GM19043 (cell line): ENCODE data around the gene SOBP.
A peak's percentile ranks its signal among the peaks of the same experiment; 100 is the strongest.
"Not testable (repeated sequence)": the region's sequence is repeated elsewhere in the genome, so short reads cannot be mapped to it uniquely, and the experiment has no call there.

Source experiments
- ATAC-seq: cut with Tn5 transposase; IDR thresholded peaks from one replicate; pipeline ENCODE4 v1.9.1; 2021; ENCODE audit warnings: low read depth; ENCODE audit not compliant: unreplicated experiment

SOBP gene, protein sequence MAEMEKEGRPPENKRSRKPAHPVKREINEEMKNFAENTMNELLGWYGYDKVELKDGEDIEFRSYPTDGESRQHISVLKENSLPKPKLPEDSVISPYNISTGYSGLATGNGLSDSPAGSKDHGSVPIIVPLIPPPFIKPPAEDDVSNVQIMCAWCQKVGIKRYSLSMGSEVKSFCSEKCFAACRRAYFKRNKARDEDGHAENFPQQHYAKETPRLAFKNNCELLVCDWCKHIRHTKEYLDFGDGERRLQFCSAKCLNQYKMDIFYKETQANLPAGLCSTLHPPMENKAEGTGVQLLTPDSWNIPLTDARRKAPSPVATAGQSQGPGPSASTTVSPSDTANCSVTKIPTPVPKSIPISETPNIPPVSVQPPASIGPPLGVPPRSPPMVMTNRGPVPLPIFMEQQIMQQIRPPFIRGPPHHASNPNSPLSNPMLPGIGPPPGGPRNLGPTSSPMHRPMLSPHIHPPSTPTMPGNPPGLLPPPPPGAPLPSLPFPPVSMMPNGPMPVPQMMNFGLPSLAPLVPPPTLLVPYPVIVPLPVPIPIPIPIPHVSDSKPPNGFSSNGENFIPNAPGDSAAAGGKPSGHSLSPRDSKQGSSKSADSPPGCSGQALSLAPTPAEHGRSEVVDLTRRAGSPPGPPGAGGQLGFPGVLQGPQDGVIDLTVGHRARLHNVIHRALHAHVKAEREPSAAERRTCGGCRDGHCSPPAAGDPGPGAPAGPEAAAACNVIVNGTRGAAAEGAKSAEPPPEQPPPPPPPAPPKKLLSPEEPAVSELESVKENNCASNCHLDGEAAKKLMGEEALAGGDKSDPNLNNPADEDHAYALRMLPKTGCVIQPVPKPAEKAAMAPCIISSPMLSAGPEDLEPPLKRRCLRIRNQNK

DNA sequence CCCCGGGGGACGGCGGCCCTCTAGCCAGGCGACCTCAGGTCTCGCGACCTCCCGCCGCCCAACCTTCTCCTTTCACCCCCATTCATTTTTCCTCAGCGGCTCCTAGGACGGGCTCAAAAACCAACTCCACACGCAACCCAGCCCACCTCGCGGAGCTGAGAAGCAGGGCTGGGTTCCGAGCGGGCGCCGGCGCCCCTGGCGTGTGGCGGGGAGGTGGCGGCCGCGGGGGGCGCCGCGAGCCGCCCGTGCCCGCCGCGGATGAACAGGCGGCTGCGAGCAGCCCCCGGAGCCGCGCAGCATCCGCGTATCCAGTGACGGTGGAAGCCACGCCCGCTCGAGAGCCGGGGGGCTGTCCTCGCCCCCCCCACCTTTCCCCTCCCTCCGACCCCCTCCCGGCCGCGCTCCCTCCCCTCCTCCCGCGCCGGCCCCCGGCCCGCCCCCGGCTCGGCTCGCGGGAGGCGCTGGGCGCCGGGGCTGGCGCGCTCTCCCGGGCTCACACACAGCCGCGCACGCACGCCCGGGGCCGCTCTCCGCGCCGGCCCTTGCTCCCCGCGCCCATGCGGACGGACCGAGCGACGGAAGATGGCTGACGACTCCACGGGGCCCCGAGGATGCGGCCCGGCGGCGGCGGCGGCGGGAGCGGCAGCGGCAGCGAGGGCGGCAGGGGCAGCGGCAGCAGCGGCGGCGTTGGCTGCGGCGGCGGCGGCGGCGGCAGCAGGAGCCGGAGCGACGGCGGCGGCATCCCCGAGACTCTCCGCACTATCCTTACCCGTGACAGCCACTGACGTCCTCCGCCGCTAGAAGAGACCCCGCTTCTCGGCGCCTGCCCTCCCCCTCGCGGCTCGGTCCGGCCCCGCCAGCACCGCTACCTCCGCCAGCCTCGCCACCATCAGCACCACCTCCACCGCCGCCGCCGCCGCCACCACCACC is at the start of gene SOBP:
Gene SOBP (plus strand): TSS at position 482 of the 930 bp plus-strand sequence. CDS start 500 bp downstream, outside the sequence.
- no peak for ATAC-seq

DNA sequence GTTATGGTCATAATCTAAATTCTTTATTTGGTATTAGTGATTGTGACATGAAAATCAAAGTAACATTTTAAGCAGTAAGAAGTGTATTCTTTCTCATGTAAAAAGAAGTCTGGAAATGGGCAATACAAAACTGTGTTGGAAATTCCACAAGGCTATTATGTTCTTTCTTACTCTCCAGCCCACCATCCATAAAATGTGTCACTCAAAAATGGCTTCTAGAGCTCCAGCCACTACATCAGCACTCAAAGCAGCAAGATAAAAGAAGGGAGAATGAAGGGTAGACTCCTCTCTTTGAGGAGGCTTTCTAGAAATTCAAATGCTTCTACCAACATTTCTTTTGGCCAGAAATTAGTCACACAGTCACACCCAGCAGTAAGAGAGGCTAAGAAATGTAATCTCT is 49.0 kb upstream of the SOBP start:
- no peak for ATAC-seq

DNA sequence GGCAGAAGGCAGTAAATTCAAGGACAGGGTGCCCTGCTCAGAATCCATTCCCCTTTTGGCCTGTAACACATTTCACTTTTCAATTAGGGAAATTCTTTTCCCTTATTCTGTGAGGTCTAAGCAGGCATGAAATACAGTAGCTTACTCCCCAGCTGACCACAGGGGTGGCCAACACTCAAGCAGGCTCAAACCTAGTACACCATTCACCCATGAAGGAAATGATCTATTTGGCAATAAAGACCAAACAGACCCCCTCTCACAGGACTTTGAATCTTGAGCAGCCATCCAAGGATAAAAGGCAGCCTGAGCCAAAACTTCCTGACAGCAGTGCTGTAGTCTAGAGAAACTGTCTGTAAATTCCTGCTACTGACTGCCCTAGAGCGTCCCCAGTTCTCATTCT is 48.2 kb upstream of the SOBP start:
- no peak for ATAC-seq

DNA sequence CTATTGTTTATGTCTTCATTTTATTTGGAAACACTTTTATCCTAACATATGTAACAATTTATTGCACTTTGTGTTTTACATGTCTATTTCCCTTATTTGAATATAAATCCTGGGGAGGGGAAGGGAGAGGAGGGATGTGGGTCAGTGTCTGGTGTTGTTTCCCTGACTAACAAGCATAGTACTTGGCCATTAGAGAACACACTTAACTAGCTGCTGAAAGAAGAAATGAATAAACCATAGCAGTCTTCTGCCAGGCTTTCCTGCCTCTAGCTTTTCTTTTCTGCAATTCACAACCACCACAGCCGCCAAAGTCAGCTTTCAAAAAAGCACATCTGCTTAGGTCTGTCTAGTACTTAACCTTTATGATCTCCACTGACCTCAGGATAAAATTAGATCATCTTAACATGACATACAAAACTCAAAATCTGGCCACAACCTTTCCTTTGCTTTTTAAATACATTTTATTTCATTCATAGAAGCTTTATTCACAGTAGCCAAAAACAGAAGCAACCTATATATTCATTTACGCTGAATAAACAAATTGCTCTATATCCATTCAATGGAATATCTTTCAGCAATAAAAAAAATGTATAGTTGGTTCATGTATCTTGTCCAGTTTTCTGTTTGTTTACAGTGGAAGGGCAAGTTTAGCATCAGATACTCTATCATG is 46.8 kb upstream of the SOBP start:
- no peak for ATAC-seq

DNA sequence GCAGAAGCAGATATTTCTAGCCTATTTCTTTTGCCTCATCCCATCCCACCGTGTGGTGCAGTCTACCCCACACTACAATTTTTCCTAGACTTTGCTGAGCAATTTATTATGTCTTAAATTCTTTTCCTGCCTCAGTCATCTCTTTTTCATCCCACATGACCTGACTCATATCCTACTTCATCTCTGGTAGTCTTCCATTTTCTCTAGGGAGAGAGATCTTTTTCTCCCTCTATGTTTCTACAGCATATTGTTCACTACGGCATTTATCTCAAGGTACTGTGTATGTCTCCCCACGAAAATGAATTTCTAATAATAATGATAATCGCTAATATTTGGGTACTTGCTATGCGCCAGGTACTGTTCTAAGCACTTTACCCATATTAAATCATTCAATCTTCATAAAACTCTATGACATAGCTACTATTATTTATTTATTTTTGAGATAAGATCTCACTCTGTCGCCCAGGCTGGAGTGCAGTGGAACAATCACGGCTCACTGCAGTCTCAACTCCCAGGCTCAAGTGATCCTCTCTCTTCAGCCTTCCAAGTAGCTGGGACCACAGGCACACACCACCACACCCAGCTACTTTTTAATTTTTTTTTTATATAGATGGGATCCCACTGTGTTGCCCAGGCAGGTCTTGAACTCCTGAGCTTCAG is 46.2 kb upstream of the SOBP start:
- ATAC-seq, result no peak

DNA sequence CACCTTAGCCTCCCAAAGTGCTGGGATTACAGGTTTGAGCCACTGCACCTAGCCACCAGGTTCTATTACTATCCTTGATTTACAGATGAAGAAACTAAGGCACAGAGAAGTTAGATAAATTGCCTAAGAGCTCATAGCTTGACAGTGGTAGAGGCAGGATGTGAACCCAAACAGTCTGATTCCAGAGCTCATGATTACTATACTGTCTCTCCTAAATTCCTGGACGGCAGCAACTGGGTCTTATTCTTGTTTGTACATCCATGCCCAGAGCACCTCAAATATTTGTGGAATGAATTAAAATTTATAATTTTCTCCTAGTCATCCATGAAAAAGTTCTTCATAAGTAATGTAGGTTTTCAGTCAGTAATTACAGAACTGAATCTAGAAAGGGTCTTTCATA is 45.6 kb upstream of the SOBP start:
- no peak for ATAC-seq

DNA sequence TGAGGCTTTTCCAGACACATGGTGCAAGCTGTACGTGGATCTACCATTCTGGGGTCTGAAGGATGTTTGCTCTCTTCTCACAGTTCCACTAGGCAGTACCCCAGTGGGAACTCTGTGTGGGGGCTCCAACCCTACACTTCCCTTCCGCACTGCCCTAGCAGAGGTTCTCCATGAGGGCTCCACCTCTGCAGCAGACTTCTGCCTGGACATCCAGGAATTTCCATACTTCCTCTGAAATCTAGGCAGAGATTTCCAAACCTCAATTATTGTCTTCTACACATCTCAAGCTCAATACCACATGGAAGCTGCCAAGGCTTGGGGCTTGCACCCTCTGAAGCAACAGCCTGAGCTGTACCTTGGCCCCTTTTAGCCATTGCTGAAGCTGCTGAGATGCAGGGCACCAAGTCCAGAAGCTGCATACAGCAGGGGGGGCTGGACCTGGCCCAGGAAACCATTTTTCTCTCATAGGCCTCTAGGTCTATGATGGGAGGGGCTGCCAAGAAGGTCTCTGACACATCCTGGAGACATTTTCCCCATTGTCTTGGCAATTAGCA is 42.2 kb upstream of the SOBP start:
- ATAC-seq, result no peak

DNA sequence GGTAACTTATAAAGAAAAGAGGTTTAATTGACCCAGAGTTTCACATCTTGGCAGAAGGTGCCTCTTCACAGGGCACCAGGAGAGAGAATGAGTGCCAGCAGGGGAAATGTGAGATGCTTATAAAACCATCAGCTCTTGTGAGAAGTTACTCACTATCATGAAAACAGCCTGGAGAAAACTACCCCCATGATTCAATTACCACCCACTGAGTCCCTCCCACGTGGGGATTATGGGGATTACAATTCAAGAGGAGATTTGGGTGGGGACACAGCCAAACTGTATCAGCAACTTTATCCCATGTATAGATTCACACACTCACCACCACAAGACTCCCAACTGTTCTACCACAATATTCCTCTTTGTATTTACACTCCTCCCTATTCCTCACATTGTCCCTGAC is 41.1 kb upstream of the SOBP start:
- ATAC-seq, result no peak

DNA sequence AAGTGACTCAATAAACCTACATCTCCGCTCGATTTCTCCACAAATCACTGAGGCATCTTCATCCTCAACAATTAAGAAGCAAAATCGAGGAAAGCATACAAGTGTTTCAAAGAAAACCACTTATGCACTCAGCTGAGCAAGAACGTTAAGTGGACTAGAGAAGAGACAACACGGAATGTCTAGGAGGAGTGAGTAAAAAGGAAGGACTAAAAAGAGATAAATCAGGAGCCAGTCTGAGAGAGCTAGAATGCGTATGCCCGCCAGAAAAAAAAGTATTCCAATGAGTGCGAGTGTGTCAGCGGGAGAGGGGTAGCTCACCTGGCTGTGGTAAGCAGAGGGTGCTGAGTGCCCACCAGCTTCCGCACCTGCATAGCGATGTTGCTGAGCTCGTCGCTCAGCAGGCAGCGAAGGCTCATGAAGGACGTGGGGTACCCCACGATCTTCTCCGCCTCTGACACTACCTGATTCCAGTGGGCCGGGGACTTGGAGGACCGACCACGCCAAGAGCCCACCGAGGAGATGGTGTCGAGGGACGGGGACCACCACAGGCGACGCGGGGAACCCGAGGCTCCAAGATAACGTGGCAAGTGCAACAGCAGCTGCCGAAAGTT is 31.1 kb upstream of the SOBP start:
- peak; percentile 28 for ATAC-seq

DNA sequence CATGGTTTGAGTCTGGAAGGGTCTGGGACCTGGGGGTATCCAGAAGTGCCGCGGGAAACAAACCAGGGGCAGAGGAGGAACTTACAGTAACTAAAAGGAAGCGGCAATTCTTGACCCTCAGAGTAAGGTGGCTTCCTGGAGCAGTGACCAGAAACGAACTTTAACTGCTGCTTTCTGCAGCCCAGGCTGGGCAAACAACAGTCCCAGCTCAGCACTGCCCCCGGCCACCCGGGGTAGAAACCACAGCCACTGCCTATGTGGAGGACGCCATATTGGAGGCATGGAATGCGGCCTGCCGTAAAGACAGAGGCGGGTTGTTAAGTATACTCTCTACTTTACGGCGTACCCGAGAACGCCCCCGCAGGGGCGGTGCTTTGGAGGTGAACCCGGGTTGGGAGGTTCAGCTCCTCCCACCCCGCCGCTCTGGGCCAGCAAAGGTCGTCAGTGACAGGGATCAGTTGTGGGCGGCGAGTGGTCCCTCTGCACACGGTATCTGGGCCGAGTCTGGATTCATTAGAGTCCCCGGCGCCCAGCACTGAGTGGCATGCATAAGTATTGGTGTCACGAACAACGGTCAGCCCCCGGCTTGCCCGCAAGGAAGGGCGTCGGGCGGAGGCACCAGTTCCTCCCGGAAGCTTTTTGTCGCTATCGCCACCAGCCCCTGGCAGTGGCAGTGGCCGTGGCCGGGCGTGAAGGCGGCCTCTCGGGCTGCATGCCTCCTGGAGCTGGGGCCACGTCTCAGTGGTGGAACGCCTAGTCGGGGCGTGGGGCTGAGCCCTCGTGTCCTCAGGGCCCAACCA is 30.4 kb upstream of the SOBP start, which contains the start of gene PDSS2:
Gene PDSS2 (minus strand): TSS at position 282 of the 800 bp plus-strand sequence. CDS start 279 bp downstream, at position 3.
- ATAC-seq, result peak; percentile 88

DNA sequence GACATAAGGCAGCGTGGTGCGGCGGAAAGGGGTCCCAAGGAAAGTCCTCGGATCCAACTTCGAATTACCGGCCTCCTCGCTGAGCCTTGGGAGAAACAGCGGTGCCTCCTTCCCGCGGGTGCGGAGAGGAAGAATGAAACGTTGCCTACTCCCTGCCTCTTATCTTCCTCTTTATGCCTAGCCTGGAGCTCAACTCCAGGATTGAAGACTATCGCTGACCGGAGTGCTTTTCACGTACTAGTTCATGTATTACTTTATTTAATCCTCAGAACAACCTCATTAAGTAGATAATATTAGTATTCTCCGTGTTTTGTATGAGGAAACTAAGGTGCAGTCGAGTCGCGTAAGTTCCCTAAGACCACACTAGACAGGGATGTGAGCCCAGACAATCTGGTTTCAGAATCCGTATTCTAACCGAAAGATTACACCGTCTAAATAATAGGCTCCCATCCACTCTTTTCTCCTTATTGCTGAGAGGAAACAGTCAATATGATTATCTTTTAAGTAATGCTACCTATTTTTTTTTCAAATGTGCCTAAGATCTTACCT is 29.8 kb upstream of the SOBP start:
- no peak for ATAC-seq

DNA sequence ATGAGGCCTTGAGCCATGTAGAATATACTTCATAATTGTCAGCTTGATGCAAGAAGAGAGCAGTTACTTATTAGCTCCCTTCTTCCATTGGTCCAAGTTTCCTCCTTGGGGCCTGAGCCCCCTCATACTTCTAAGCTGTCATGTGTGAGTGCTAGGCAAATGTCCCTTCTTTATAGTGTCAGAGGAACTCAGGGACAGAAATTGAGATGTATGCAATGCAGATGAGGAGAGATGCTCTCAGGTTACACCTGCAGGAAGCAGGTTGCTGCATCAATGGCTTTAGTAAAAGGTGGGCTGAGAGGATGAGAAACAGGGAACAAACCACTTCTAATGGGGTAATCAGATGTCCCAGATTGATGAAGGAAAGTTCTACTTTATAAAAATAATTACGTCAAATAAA is 23.9 kb upstream of the SOBP start:
- ATAC-seq, result no peak

DNA sequence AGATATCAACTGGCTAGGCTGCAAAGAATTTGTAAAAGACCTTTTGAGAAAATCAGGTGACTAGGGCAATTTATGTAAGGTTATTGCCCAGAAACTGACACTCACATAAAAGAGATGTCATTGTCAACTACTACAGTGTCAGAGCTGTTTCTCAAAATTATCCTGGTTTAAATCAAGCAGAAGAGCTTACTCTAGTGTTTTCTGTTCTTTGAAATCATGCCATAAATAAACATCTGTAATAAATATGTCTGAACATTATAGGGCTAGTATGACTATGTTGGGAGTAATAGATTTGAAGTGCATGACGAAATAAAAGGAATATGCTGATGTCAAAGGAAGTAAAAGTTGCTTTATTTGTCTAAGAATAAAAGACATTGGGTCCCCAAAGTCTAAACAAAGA is 19.6 kb upstream of the SOBP start:
- ATAC-seq, result no peak

DNA sequence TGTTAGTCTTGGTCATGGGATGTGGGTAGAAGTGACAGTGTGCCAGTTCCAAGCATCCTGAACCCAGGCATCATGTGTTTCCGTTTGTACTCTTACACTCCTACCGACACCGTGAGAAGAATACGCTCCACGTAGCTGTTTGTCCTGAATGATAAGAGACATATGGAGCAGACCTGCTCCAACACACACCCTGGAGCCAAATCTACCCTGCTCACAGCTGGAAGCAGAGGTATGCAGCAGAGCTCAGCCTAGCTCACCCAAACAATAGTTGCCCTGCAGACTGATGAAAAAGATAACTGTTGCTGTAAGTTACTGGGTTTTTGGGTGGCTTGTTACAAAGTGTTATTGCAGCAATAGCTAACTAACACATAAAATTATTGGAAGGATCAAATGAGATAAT is 16.3 kb upstream of the SOBP start:
- no peak for ATAC-seq

DNA sequence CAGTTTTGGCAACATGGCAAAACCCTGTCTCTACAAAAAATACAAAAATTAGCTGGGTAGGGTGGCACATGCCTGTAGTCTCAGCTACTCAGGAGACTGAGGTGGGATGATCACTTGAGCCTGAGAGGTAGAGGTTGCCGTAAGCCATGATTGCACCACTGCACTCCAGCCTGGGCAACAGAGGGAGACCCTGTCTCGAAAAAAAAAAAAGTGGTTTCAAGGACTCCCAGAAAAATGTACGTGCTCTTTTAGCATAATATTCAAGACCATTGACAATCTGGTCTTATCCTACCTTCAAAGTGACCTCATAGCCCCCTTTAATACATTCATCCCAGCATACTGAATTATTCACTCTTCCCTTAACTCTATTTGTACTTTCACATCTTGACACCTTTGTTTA is 14.6 kb upstream of the SOBP start:
- ATAC-seq, result not testable (repeated sequence)

DNA sequence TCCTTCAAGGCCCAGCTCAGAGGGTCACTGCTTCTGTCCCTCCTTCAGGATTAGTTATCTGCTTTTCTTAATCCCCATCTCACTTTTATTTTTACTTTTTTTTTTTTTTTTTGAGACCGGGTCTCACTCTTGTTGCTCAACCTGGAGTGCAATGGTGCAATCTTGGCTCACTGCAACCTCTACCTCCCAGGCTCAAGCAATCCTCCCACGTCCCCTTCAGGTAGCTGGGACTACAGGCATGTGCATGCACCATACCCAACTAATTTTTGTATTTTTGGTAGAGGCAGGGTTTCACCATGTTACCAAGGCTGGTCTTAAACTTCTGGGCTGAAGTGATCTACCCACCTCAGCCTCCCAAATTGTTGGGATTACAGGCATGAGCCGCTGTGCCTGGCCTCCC is 14.1 kb upstream of the SOBP start:
- not testable (repeated sequence) for ATAC-seq

DNA sequence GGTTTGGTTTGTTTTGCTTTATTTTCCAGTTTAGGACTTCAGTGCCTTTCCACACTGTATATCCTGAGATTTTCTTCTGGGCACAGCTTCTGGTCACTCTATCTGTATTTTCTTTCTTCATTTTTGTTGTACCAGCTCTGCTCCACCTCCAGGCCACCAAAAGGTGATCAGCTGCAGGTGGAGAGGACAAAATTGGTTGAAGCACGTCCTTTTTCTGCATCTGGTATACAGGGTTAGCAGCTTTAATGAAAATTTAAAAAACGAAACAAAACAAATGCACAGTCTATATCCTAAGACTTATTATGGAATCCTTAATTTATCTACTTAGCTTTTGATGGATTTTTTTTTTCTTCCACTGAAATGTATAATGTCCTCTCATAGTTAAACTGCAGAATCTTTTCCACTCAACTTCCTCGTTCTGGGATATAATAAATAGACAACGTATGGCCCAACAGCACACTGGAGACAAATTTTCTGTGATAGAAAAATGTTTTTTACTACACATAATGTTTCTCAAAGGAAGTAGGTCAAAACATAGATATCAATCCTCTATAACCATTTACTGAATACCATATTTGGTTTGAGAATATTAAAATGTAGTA is 10.7 kb upstream of the SOBP start:
- ATAC-seq, result no peak
